H9 (cell line): ENCODE measurements around the gene COMMD4. TPM values are rescaled to one million over a fixed set of nuclear protein-coding genes. Genes with fewer than 3 reads are reported as not detected.
A peak's percentile ranks its signal among the peaks of the same experiment; 100 is the strongest.
"Not testable (repeated sequence)": the region's sequence is repeated elsewhere in the genome, so short reads cannot be mapped to it uniquely, and the experiment has no call there.

ENCODE experiments used
- DNase-seq: peaks from one replicate; pipeline ENCODE4 v3.0.0-alpha.2; 2017
- H2AFZ ChIP-seq: one replicate; pipeline ENCODE4 v1.6.1; 2013; ENCODE audit warnings: mild to moderate bottlenecking, low read length, control low read depth, moderate library complexity
- H2AK5ac ChIP-seq: 2 replicates; pipeline ENCODE4 v1.6.1; 2013; ENCODE audit warnings: low read length, control low read depth, mixed read lengths; ENCODE audit not compliant: insufficient read length
- H2BK120ac ChIP-seq: one replicate; pipeline ENCODE4 v1.6.1; 2013; ENCODE audit warnings: low read depth, mild to moderate bottlenecking, low read length, control low read depth, inconsistent platforms; ENCODE audit not compliant: poor library complexity, severe bottlenecking
- H2BK12ac ChIP-seq: 2 replicates; pipeline ENCODE4 v1.6.1; 2013; ENCODE audit warnings: low read length, control low read depth, mixed read lengths, low read depth; ENCODE audit not compliant: insufficient read length
- H2BK15ac ChIP-seq: 2 replicates; pipeline ENCODE4 v1.6.1; 2013; ENCODE audit warnings: low read depth, low read length, control low read depth
- H2BK20ac ChIP-seq: one replicate; pipeline ENCODE4 v1.6.1; 2013; ENCODE audit warnings: low read depth, mild to moderate bottlenecking, low read length, control low read depth, inconsistent platforms; ENCODE audit not compliant: poor library complexity, severe bottlenecking
- H2BK5ac ChIP-seq: 2 replicates; pipeline ENCODE4 v1.6.1; 2013; ENCODE audit warnings: low read length, control low read depth, mixed read lengths; ENCODE audit not compliant: insufficient read length
- H3K14ac ChIP-seq: 2 replicates; pipeline ENCODE4 v1.6.1; 2013; ENCODE audit warnings: low read length, control low read depth; ENCODE audit not compliant: insufficient read depth
- H3K18ac ChIP-seq: 2 replicates; pipeline ENCODE4 v1.6.1; 2013; ENCODE audit warnings: low read depth, mild to moderate bottlenecking, mixed read lengths, low read length, control low read depth; ENCODE audit not compliant: insufficient read length
- H3K23ac ChIP-seq: 2 replicates; pipeline ENCODE4 v1.6.1; 2013; ENCODE audit warnings: low read length, control low read depth, mixed read lengths, low read depth; ENCODE audit not compliant: insufficient read length
- H3K23me2 ChIP-seq: 2 replicates; pipeline ENCODE4 v1.6.1; 2013; ENCODE audit warnings: low read depth, mild to moderate bottlenecking, mixed read lengths, low read length, control low read depth; ENCODE audit not compliant: insufficient read length, poor library complexity, severe bottlenecking
- H3K27ac ChIP-seq: 2 replicates; pipeline ENCODE4 v1.5.1; 2013; ENCODE audit warnings: low read length, control low read depth, mixed read lengths, low read depth; ENCODE audit not compliant: insufficient read length
- H3K27me3 ChIP-seq: 2 replicates; pipeline ENCODE4 v1.6.1; 2013; ENCODE audit warnings: low read length, control low read depth, inconsistent platforms; ENCODE audit not compliant: insufficient read depth
- H3K4ac ChIP-seq: 2 replicates; pipeline ENCODE4 v1.6.1; 2013; ENCODE audit warnings: low read depth, mild to moderate bottlenecking, control low read depth, inconsistent platforms, low read length, moderate library complexity
- H3K4me1 ChIP-seq: 2 replicates; pipeline ENCODE4 v1.6.1; 2013; ENCODE audit warnings: low read length, control low read depth, inconsistent platforms; ENCODE audit not compliant: insufficient read depth
- H3K4me2 ChIP-seq: 2 replicates; pipeline ENCODE4 v1.6.1; 2013; ENCODE audit warnings: low read length, control low read depth, mixed read lengths; ENCODE audit not compliant: insufficient read length, insufficient read depth
- H3K56ac ChIP-seq: 2 replicates; pipeline ENCODE4 v1.6.1; 2013; ENCODE audit warnings: low read depth, mild to moderate bottlenecking, mixed read lengths, low read length, control low read depth; ENCODE audit not compliant: insufficient read length
- H3K79me1 ChIP-seq: 2 replicates; pipeline ENCODE4 v1.6.1; 2013; ENCODE audit warnings: low read depth, mild to moderate bottlenecking, moderate library complexity, low read length, control low read depth, inconsistent platforms; ENCODE audit not compliant: insufficient read depth, poor library complexity, severe bottlenecking
- H3K79me2 ChIP-seq: 2 replicates; pipeline ENCODE4 v1.6.1; 2013; ENCODE audit warnings: low read length, control low read depth, inconsistent platforms; ENCODE audit not compliant: insufficient read depth
- H3K9ac ChIP-seq: 2 replicates; pipeline ENCODE4 v1.6.1; 2013; ENCODE audit warnings: low read length, control low read depth, mixed read lengths; ENCODE audit not compliant: insufficient read length; ENCODE audit errors: extremely low read depth
- H3K9me3 ChIP-seq: one replicate; pipeline ENCODE4 v1.6.1; 2013; ENCODE audit warnings: low read depth, low read length, inconsistent platforms; ENCODE audit not compliant: control insufficient read depth
- H3T11ph ChIP-seq: one replicate; pipeline ENCODE4 v1.6.1; 2013; ENCODE audit warnings: mild to moderate bottlenecking, low read length, control low read depth, inconsistent platforms
- H4K20me1 ChIP-seq: one replicate; pipeline ENCODE4 v1.6.1; 2013; ENCODE audit not compliant: control insufficient read depth, insufficient read length, insufficient read depth
- H4K5ac ChIP-seq: 2 replicates; pipeline ENCODE4 v1.6.1; 2013; ENCODE audit warnings: low read depth, mild to moderate bottlenecking, mixed read lengths, low read length, control low read depth; ENCODE audit not compliant: insufficient read length
- H4K8ac ChIP-seq: replicated peaks from 2 replicates; pipeline ENCODE4 v1.6.1; 2013; ENCODE audit warnings: low read length, control low read depth, mixed read lengths, low read depth; ENCODE audit not compliant: insufficient read length
- H4K91ac ChIP-seq: 2 replicates; pipeline ENCODE4 v1.6.1; 2013; ENCODE audit warnings: low read depth, mild to moderate bottlenecking, moderate library complexity, mixed read lengths, low read length, control low read depth; ENCODE audit not compliant: insufficient read length
- H3K27ac Mint-ChIP-seq, 3 experiments: 2 replicates in 2 of 3; 3 replicates in 1 of 3; pipeline ENCODE4 v1.8.0; 2020 to 2021; ENCODE audit warnings: mixed read lengths in 3 of 3, mild to moderate bottlenecking in 1 of 3, moderate library complexity in 1 of 3
- H3K27me3 Mint-ChIP-seq: 2 replicates; pipeline ENCODE4 v1.8.0; 2021; ENCODE audit warnings: low read depth, mild to moderate bottlenecking, moderate library complexity, mixed read lengths
- H3K36me3 Mint-ChIP-seq, 3 experiments: 2 replicates in 2 of 3; 3 replicates in 1 of 3; pipeline ENCODE4 v1.8.0; 2020 to 2021; ENCODE audit warnings: low read depth in 3 of 3, mixed read lengths in 3 of 3; ENCODE audit not compliant: insufficient read depth in 1 of 3
- H3K4me1 Mint-ChIP-seq, 2 experiments: 2 replicates each; pipeline ENCODE4 v1.8.0; 2020; ENCODE audit warnings: mixed read lengths in 2 of 2
- H3K4me3 Mint-ChIP-seq, 2 experiments: 2 replicates in 1 of 2; 3 replicates in 1 of 2; pipeline ENCODE4 v1.8.0; 2020 to 2021; ENCODE audit warnings: mild to moderate bottlenecking in 2 of 2, mixed read lengths in 2 of 2, moderate library complexity in 1 of 2
- H3K9me3 Mint-ChIP-seq, 2 experiments: 2 replicates in 1 of 2; 3 replicates in 1 of 2; pipeline ENCODE4 v1.8.0; 2020; ENCODE audit warnings: mild to moderate bottlenecking in 2 of 2, mixed read lengths in 2 of 2, moderate library complexity in 1 of 2
- WGBS: extraction: QIAGEN DNeasy Blood & Tissue Kit; methylation state at CpG from one replicate; pipeline ENCODE4 v1.1.7; 2013; ENCODE audit warnings: missing lambda C conversion rate, low lambda C conversion rate, mixed read lengths; ENCODE audit not compliant: insufficient read length; ENCODE audit errors: extremely low coverage; 5-methylcytosine and 5-hydroxymethylcytosine counted together
- total RNA-seq: library from RNA; stranded (reverse); gene quantifications from 2 replicates; pipeline ENCODE4 v1.2.1, GENCODE V29; 2021
- TF ChIP-seq, protein P1 (sequence below): fragments of 200-600 bp; sonication (generic); conservative IDR thresholded peaks from 3 replicates; pipeline ENCODE4 v1.8.0; 2021; ENCODE audit warnings: antibody characterized with exemption, mild to moderate bottlenecking

COMMD4 gene
- total RNA-seq, 1 experiment from 2014 or later, result 146 TPM

DNA sequence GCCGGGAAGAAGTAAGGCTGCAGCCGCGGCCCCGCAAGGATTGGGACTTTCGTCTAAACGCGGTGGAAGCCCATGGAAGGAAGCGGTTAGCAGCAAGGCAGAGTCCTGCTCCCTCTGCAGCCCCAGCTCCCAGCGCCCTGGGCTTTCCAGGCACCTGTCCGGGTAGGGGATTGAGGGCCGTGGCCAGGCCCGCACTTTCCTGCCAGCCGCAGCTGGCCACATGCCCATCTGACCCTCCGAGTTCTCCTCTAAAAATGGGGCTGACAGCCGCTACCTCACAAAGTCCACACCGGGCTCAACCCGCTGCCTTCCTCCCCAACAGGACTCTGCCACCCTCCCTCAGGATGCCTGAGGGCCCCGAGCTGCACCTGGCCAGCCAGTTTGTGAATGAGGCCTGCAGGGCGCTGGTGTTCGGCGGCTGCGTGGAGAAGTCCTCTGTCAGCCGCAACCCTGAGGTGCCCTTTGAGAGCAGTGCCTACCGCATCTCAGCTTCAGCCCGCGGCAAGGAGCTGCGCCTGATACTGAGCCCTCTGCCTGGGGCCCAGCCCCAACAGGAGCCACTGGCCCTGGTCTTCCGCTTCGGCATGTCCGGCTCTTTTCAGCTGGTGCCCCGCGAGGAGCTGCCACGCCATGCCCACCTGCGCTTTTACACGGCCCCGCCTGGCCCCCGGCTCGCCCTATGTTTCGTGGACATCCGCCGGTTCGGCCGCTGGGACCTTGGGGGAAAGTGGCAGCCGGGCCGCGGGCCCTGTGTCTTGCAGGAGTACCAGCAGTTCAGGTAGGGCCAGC lies 12.9 kb downstream of the COMMD4 start:
- Histone ChIP-seq H3K23me2 (peaks cover 13% of the 10 kb centered on the region), H2BK15ac (no peak overlapping the region), H3K4me1 (no peaks in the 10 kb centered on the region), H2AFZ (no peak overlapping the region), H3T11ph (no peak overlapping the region), H2BK20ac (no peak overlapping the region), H3K27ac (no peak overlapping the region), H3K4ac (no peak overlapping the region), H4K91ac (no peak overlapping the region), H3K79me2 (no peaks in the 10 kb centered on the region), H2BK12ac (no peak overlapping the region), H3K9ac (peak overlapping the region; percentile 40), H3K4me2 (peak overlapping the region; percentile 90), H2AK5ac (no peak overlapping the region), H2BK120ac (no peak overlapping the region), H3K9me3 (no peaks in the 10 kb centered on the region), H3K23ac (no peak overlapping the region), H2BK5ac (no peak overlapping the region), H4K8ac (no peak overlapping the region), H3K14ac (no peak overlapping the region; the same call in 1 of the 2 replicates), H4K5ac (no peak overlapping the region), H3K56ac (no peak overlapping the region), H4K20me1 (no peaks in the 10 kb centered on the region), H3K79me1 (no peaks in the 10 kb centered on the region), H3K27me3 (no peaks in the 10 kb centered on the region; the same call in 1 of the 2 replicates), H3K18ac (no peak overlapping the region)
- Mint-ChIP-seq H3K27ac (peak overlapping the region in 1 of 3 experiments; percentile 72; a peak in 2 of 7 replicates), H3K27me3 (peaks cover 28% of the 10 kb centered on the region), H3K36me3 (peaks cover 4 to 8% (median 5%) of the 10 kb centered on the region in 3 experiments; a peak in 5 of 7 replicates), H3K4me1 (peaks cover 10 to 11% of the 10 kb centered on the region in 2 experiments), H3K4me3 (peak overlapping the region; percentile 80 to 92), H3K9me3 (no peaks in the 10 kb centered on the region)
- TF ChIP-seq, protein P1, sequence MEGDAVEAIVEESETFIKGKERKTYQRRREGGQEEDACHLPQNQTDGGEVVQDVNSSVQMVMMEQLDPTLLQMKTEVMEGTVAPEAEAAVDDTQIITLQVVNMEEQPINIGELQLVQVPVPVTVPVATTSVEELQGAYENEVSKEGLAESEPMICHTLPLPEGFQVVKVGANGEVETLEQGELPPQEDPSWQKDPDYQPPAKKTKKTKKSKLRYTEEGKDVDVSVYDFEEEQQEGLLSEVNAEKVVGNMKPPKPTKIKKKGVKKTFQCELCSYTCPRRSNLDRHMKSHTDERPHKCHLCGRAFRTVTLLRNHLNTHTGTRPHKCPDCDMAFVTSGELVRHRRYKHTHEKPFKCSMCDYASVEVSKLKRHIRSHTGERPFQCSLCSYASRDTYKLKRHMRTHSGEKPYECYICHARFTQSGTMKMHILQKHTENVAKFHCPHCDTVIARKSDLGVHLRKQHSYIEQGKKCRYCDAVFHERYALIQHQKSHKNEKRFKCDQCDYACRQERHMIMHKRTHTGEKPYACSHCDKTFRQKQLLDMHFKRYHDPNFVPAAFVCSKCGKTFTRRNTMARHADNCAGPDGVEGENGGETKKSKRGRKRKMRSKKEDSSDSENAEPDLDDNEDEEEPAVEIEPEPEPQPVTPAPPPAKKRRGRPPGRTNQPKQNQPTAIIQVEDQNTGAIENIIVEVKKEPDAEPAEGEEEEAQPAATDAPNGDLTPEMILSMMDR, result no peak
- no CpG with 5 or more reads among the region's 46 CpGs for WGBS
- DNase-seq, result peak; percentile 48

DNA sequence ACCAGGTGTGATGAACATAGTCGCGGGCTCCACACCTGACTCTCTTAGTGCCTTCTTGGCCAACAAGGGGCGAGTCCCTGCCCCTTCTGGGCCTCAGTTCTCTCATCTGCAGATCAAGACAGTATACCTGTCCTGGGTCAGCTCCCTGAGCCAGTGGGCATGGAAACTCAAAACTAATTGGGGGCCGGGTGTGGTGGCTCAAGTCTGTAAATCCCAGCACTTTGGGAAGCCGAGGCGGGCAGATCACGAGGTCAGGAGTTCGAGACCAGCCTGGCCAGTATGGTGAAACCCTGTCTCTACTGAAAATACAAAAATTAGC lies 13.4 kb downstream of the COMMD4 start:
- not testable (repeated sequence) for H3K4me1 ChIP-seq, H3K79me2 ChIP-seq, H3K36me3 Mint-ChIP-seq, H3K27ac ChIP-seq, H2BK20ac ChIP-seq, H2BK15ac ChIP-seq, H3K18ac ChIP-seq, H3K14ac ChIP-seq, H2AFZ ChIP-seq, DNase-seq, H3K79me1 ChIP-seq, H3K9ac ChIP-seq, H3K4me2 ChIP-seq, H2BK5ac ChIP-seq, H4K8ac ChIP-seq, H3K56ac ChIP-seq, H3K9me3 Mint-ChIP-seq, H2BK12ac ChIP-seq, H4K5ac ChIP-seq, H4K20me1 ChIP-seq, H3K27me3 ChIP-seq, H3T11ph ChIP-seq, H2BK120ac ChIP-seq, H4K91ac ChIP-seq, H3K23ac ChIP-seq, H2AK5ac ChIP-seq, H3K9me3 ChIP-seq, H3K27ac Mint-ChIP-seq, H3K4ac ChIP-seq
- H3K23me2 ChIP-seq, result peaks cover 13% of the 10 kb centered on the region
- Mint-ChIP-seq H3K4me3 (0 out of 5 replicates have a peak overlapping the region, but pooled peaks of 1 of the 2 experiments have one; percentile 92), H3K27me3 (peaks cover 28% of the 10 kb centered on the region), H3K4me1 (peaks cover 10 to 11% of the 10 kb centered on the region in 2 experiments)
- WGBS, result no CpG with 5 or more reads among the region's 8 CpGs
